ENCODE results near the gene SUPT4H1.

Gene SUPT4H1

GRCh38 chr17:58385359-58385899 is 33.4 kb upstream of the SUPT4H1 start:
- no peak for DNase-seq (ENCODE audit: low spot score)
- in situ Hi-C loops (cut with MboI; ENCODE audit: low pct_unique_long_range_greater_than_20kb, low sequenced_read_pairs, unreplicated experiment) = no loop called here
- TF ChIP-seq CTCF (IDR thresholded peaks at IDR 0.05; ENCODE audit: extremely low read depth, insufficient read depth, missing control alignments) = no peak

- in situ Hi-C loops (cut with MboI; ENCODE audit: low pct_unique_long_range_greater_than_20kb, low sequenced_read_pairs, unreplicated experiment) = no loop called here
- DNase-seq (ENCODE audit: low spot score) = no peak
- TF ChIP-seq CTCF (IDR thresholded peaks at IDR 0.05; ENCODE audit: extremely low read depth, insufficient read depth, missing control alignments) = no peak
These were observed 32.9 kb upstream of the SUPT4H1 start for GRCh38 chr17:58384897-58385296.

GRCh38 chr17:58383892-58384462 is 32.0 kb upstream of the SUPT4H1 start:
- TF ChIP-seq CTCF (IDR thresholded peaks at IDR 0.05; ENCODE audit: extremely low read depth, insufficient read depth, missing control alignments) = no peak
- in situ Hi-C loops (cut with MboI; ENCODE audit: low pct_unique_long_range_greater_than_20kb, low sequenced_read_pairs, unreplicated experiment) = no loop called here
- DNase-seq (ENCODE audit: low spot score) = no peak

- TF ChIP-seq CTCF (IDR thresholded peaks at IDR 0.05; ENCODE audit: extremely low read depth, insufficient read depth, missing control alignments) = no peak
- in situ Hi-C loops (cut with MboI; ENCODE audit: low pct_unique_long_range_greater_than_20kb, low sequenced_read_pairs, unreplicated experiment) = no loop called here
- DNase-seq (ENCODE audit: low spot score) = no peak
These were observed 30.9 kb upstream of the SUPT4H1 start for GRCh38 chr17:58382872-58383242.

- in situ Hi-C loops (cut with MboI; ENCODE audit: low pct_unique_long_range_greater_than_20kb, low sequenced_read_pairs, unreplicated experiment) = no loop called here
- DNase-seq (ENCODE audit: low spot score) = peak; percentile 39
- no peak for TF ChIP-seq CTCF (IDR thresholded peaks at IDR 0.05; ENCODE audit: extremely low read depth, insufficient read depth, missing control alignments)
These were observed 30.3 kb upstream of the SUPT4H1 start for GRCh38 chr17:58382108-58382871.

- no peak for DNase-seq (ENCODE audit: low spot score)
- TF ChIP-seq CTCF (IDR thresholded peaks at IDR 0.05; ENCODE audit: extremely low read depth, insufficient read depth, missing control alignments) = no peak
- in situ Hi-C loops (cut with MboI; ENCODE audit: low pct_unique_long_range_greater_than_20kb, low sequenced_read_pairs, unreplicated experiment) = no loop called here
These were observed 29.4 kb upstream of the SUPT4H1 start for GRCh38 chr17:58381124-58382035.
